ENCODE data around the gene TMEM109.

DNA sequence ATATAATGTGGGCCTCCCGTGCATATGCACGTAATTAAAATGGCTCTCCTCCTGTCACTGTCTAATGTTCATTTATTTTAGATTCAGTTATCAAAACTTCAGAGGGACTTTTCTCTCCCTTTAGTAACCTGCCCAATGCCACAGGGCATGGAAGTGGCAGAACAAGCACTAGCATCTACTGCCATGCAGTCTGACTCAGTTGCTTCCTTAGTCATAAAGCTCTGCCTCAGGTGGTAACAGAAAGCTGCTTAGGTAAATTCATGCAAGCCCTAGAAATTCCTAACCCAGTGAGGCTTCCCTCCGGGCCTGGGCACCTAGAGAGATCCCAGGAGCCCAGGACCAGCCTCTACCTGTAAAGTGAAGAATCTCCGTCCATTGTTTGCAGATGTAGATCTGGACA is 16.5 kb upstream of the TMEM109 start:
- TF ChIP-seq EZH2 (IDR thresholded peaks at IDR 0.05; ENCODE audit: insufficient read depth, poor library complexity, severe bottlenecking) (no peak), EZH2phosphoT487 (IDR thresholded peaks at IDR 0.05; ENCODE audit: insufficient read depth, low read depth) (no peak)

All from GM23248 (cell line).